Neural cell (in vitro differentiated cells): ENCODE measurements around the gene FTMT. TPM values are rescaled to one million over a fixed set of nuclear protein-coding genes. Genes with fewer than 3 reads are reported as not detected.

Experiments
- H2AFZ ChIP-seq: fragments of 200-600, 300-800 bp; sonication (generic), shearing (Covaris generic); 2 replicates; pipeline ENCODE4 v1.6.0; 2014; ENCODE audit warnings: low read depth, mild to moderate bottlenecking, antibody characterized with exemption, low read length, moderate library complexity
- H3F3A ChIP-seq: fragments of 200-600 bp; shearing (Covaris generic); 2 replicates; pipeline ENCODE4 v1.6.1; 2016; ENCODE audit warnings: mild to moderate bottlenecking, moderate library complexity, mixed read lengths, antibody characterized with exemption, low read length; ENCODE audit not compliant: insufficient read depth, poor library complexity, severe bottlenecking
- H3K27ac ChIP-seq: fragments of 200-600, 300-800 bp; sonication (generic), shearing (Covaris generic); 2 replicates; pipeline ENCODE4 v1.5.1; 2014; ENCODE audit warnings: mild to moderate bottlenecking, low read length, moderate library complexity
- H3K27me3 ChIP-seq: fragments of 300-800, 200-600 bp; sonication (generic), shearing (Covaris generic); 2 replicates; pipeline ENCODE4 v1.6.0; 2014; ENCODE audit warnings: mild to moderate bottlenecking, low read depth, low read length, moderate library complexity; ENCODE audit not compliant: insufficient read depth
- H3K36me3 ChIP-seq: fragments of 300-800, 200-600 bp; sonication (generic), shearing (Covaris generic); 2 replicates; pipeline ENCODE4 v1.5.1; 2014; ENCODE audit warnings: mild to moderate bottlenecking, antibody characterized with exemption, low read length, moderate library complexity; ENCODE audit not compliant: insufficient read depth
- H3K4me2 ChIP-seq: fragments of 300-800, 200-600 bp; sonication (generic), shearing (Covaris generic); 2 replicates; pipeline ENCODE4 v1.6.0; 2014; ENCODE audit warnings: mild to moderate bottlenecking, low read length
- H3K4me3 ChIP-seq: fragments of 300-800, 200-600 bp; sonication (generic), shearing (Covaris generic); 2 replicates; pipeline ENCODE4 v1.5.1; 2014; ENCODE audit warnings: mild to moderate bottlenecking, low read length, moderate library complexity
- H3K79me2 ChIP-seq: fragments of 200-600 bp; shearing (Covaris generic); replicated peaks from 2 replicates; pipeline ENCODE4 v1.6.0; 2014; ENCODE audit warnings: mild to moderate bottlenecking, low read length, moderate library complexity; ENCODE audit not compliant: insufficient read depth
- H3K9ac ChIP-seq: fragments of 300-800, 200-600 bp; sonication (generic), shearing (Covaris generic); 2 replicates; pipeline ENCODE4 v1.6.1; 2016; ENCODE audit warnings: mild to moderate bottlenecking, low read length, mixed read lengths
- H3K9me2 ChIP-seq: fragments of 200-600 bp; shearing (Covaris generic); 2 replicates; pipeline ENCODE4 v1.6.1; 2016; ENCODE audit warnings: mild to moderate bottlenecking, low read length, mixed read lengths; ENCODE audit not compliant: insufficient read depth
- H3K9me3 ChIP-seq: fragments of 200-600, 300-800 bp; sonication (generic), shearing (Covaris generic); 2 replicates; pipeline ENCODE4 v1.6.1; 2016; ENCODE audit warnings: mild to moderate bottlenecking, mixed run types, low read length, moderate library complexity, mixed read lengths
- H4K20me1 ChIP-seq: fragments of 200-600 bp; shearing (Covaris generic); 2 replicates; pipeline ENCODE4 v1.6.1; 2016; ENCODE audit warnings: mild to moderate bottlenecking, mixed run types; ENCODE audit not compliant: insufficient read depth
- EP300 ChIP-seq: fragments of 450-650 bp; conservative IDR thresholded peaks from 2 replicates; pipeline ENCODE4 v1.6.1; 2014; ENCODE audit warnings: antibody characterized with exemption, mild to moderate bottlenecking, moderate library complexity; ENCODE audit not compliant: poor library complexity, severe bottlenecking
- EZH2 ChIP-seq: fragments of 200-600, 300-800 bp; shearing (Covaris generic), sonication (generic); IDR thresholded peaks from 2 replicates; pipeline ENCODE4 v1.6.1; 2014; ENCODE audit warnings: antibody characterized with exemption, low read length, borderline replicate concordance, mild to moderate bottlenecking; ENCODE audit not compliant: insufficient read depth, poor library complexity, severe bottlenecking
- POLR2AphosphoS5 ChIP-seq: IDR thresholded peaks from 2 replicates; pipeline ENCODE4 v1.6.1; 2012
- RAD21 ChIP-seq: fragments of 450-650 bp; conservative IDR thresholded peaks from 2 replicates; pipeline ENCODE4 v1.6.1; 2014; ENCODE audit warnings: antibody characterized with exemption, mild to moderate bottlenecking, moderate library complexity
- SMC3 ChIP-seq: fragments of 450-650 bp; conservative IDR thresholded peaks from 2 replicates; pipeline ENCODE4 v1.6.1; 2014; ENCODE audit warnings: antibody characterized with exemption, mild to moderate bottlenecking, moderate library complexity; ENCODE audit not compliant: poor library complexity
- TAF1 ChIP-seq: IDR thresholded peaks from 2 replicates; pipeline ENCODE4 v1.6.1; 2012; ENCODE audit warnings: low read depth
- polyA plus RNA-seq: library from polyadenylated mRNA; depleted of rRNA; stranded (reverse); fragments of >200 nt; gene quantifications from 2 replicates; pipeline ENCODE4 v1.2.3, GENCODE V29; 2014
- TF ChIP-seq, protein P1 (sequence below): fragments of 450-650 bp; IDR thresholded peaks from 2 replicates; pipeline ENCODE4 v1.5.1; 2014; ENCODE audit warnings: antibody characterized with exemption, mild to moderate bottlenecking, moderate library complexity; ENCODE audit not compliant: poor library complexity, severe bottlenecking
- TF ChIP-seq, protein P2 (sequence below): IDR thresholded peaks from 2 replicates; pipeline ENCODE4 v1.6.1; 2012; ENCODE audit warnings: borderline replicate concordance

The FTMT gene
- polyA plus RNA-seq, 1 donor from 2014 or later, result not detected

DNA sequence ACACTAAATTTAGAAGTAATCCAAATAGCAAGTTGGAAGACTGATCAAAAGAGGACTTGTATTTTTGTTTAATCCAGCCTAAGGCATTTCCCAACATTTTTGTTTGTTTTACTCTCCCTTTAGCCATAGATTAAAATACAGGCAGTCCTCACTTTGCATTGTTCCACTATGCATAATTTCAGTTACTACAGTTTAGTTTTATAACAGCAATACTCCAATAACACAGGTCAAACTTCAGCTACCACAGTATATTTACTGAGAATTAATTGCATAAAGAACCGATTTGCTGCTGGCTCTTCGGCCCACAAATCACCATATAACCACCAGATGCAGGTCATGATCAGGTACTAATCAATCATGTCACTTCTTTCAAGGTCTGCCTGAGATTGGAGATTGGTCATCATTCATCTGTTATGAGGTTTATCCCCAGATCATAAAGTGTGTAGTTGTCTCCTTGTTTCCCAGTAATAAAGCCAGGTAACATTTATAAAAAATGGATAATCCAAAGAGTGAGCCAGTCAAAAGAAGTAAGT lies 12.1 kb downstream of the FTMT start:
- H3K9ac ChIP-seq, result no peak overlapping the region
- no peaks in the 10 kb centered on the region for H3K9me2 ChIP-seq
- H3K4me3 ChIP-seq, result no peak overlapping the region
- TF ChIP-seq TAF1 (no peak), POLR2AphosphoS5 (no peak)
- H3K79me2 ChIP-seq, result no peaks in the 10 kb centered on the region
- H3K9me3 ChIP-seq, result no peaks in the 10 kb centered on the region
- no peak overlapping the region for H3K27ac ChIP-seq
- no peak overlapping the region for H3K4me2 ChIP-seq
- H4K20me1 ChIP-seq, result no peaks in the 10 kb centered on the region
- H3K27me3 ChIP-seq, result no peaks in the 10 kb centered on the region
- no peaks in the 10 kb centered on the region for H3K36me3 ChIP-seq
- H3F3A ChIP-seq, result no peaks in the 10 kb centered on the region
- H2AFZ ChIP-seq, result no peak overlapping the region

DNA sequence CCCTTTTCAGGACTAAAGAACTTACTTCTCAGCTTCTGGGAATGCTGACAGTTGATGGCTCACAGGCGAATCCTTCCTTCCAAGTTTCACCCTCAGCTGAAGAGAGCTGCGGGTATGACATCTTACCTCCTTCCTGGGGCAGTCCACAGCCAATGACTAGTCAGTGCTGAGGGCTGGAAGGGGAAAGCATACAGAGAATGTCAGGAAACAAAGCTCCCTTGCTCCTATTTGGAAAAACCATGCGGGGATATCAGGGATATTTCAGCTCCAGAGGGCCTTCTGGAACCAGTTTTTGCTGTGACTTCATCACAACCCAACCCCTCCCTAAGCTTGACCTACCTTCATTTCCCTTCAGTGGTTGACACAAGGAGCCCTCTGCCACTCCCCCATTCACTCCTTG lies 15.7 kb downstream of the FTMT start:
- H4K20me1 ChIP-seq, result no peaks in the 10 kb centered on the region
- H2AFZ ChIP-seq, result no peak overlapping the region
- H3K27ac ChIP-seq, result no peak overlapping the region
- no peak overlapping the region for H3K9ac ChIP-seq
- H3F3A ChIP-seq, result no peaks in the 10 kb centered on the region
- no peaks in the 10 kb centered on the region for H3K9me3 ChIP-seq
- no peaks in the 10 kb centered on the region for H3K27me3 ChIP-seq
- H3K9me2 ChIP-seq, result no peaks in the 10 kb centered on the region
- no peaks in the 10 kb centered on the region for H3K36me3 ChIP-seq
- H3K79me2 ChIP-seq, result no peaks in the 10 kb centered on the region
- no peak overlapping the region for H3K4me2 ChIP-seq
- no peak overlapping the region for H3K4me3 ChIP-seq
- no peak for TF ChIP-seq EP300
- no peak for TF ChIP-seq EZH2

DNA sequence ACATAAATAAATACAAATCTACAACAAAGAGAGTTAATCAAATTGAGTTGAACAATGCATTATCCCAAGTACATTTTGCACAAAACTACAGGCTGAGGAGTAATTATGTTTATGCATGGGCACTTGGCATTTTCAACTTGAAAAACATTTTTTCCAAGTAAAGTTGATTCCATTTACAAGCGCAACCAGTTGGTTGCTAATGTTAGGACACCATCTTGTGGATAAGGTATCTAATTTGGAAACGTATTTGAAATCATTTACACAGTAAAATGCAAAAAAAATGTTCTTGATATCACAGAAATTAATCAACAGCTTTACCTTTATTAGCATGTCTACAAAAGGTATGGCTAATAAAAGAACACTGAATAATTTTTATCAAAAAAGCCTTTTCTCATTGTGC lies 18.8 kb downstream of the FTMT start:
- no peaks in the 10 kb centered on the region for H3K9me2 ChIP-seq
- TF ChIP-seq RAD21 (peak; percentile 79), POLR2AphosphoS5 (no peak), SMC3 (peak; percentile 74), EP300 (no peak)
- TF ChIP-seq, protein P1, sequence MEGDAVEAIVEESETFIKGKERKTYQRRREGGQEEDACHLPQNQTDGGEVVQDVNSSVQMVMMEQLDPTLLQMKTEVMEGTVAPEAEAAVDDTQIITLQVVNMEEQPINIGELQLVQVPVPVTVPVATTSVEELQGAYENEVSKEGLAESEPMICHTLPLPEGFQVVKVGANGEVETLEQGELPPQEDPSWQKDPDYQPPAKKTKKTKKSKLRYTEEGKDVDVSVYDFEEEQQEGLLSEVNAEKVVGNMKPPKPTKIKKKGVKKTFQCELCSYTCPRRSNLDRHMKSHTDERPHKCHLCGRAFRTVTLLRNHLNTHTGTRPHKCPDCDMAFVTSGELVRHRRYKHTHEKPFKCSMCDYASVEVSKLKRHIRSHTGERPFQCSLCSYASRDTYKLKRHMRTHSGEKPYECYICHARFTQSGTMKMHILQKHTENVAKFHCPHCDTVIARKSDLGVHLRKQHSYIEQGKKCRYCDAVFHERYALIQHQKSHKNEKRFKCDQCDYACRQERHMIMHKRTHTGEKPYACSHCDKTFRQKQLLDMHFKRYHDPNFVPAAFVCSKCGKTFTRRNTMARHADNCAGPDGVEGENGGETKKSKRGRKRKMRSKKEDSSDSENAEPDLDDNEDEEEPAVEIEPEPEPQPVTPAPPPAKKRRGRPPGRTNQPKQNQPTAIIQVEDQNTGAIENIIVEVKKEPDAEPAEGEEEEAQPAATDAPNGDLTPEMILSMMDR, result peak; percentile 67
- TF ChIP-seq, protein P2, sequence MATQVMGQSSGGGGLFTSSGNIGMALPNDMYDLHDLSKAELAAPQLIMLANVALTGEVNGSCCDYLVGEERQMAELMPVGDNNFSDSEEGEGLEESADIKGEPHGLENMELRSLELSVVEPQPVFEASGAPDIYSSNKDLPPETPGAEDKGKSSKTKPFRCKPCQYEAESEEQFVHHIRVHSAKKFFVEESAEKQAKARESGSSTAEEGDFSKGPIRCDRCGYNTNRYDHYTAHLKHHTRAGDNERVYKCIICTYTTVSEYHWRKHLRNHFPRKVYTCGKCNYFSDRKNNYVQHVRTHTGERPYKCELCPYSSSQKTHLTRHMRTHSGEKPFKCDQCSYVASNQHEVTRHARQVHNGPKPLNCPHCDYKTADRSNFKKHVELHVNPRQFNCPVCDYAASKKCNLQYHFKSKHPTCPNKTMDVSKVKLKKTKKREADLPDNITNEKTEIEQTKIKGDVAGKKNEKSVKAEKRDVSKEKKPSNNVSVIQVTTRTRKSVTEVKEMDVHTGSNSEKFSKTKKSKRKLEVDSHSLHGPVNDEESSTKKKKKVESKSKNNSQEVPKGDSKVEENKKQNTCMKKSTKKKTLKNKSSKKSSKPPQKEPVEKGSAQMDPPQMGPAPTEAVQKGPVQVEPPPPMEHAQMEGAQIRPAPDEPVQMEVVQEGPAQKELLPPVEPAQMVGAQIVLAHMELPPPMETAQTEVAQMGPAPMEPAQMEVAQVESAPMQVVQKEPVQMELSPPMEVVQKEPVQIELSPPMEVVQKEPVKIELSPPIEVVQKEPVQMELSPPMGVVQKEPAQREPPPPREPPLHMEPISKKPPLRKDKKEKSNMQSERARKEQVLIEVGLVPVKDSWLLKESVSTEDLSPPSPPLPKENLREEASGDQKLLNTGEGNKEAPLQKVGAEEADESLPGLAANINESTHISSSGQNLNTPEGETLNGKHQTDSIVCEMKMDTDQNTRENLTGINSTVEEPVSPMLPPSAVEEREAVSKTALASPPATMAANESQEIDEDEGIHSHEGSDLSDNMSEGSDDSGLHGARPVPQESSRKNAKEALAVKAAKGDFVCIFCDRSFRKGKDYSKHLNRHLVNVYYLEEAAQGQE, result no peak
- H3K79me2 ChIP-seq, result no peaks in the 10 kb centered on the region
- no peaks in the 10 kb centered on the region for H3K9me3 ChIP-seq
- H2AFZ ChIP-seq, result no peak overlapping the region
- no peaks in the 10 kb centered on the region for H3K36me3 ChIP-seq
- no peaks in the 10 kb centered on the region for H4K20me1 ChIP-seq
- H3K27me3 ChIP-seq, result no peaks in the 10 kb centered on the region
- H3K27ac ChIP-seq, result no peak overlapping the region
- no peak overlapping the region for H3K9ac ChIP-seq
- no peak overlapping the region for H3K4me3 ChIP-seq
- no peaks in the 10 kb centered on the region for H3F3A ChIP-seq
- no peak overlapping the region for H3K4me2 ChIP-seq
